ENCODE data around the gene NRTN. TPM values are rescaled to one million over a fixed set of nuclear protein-coding genes. Genes with fewer than 3 reads are reported as not detected.
"Not testable (repeated sequence)": the region's sequence is repeated elsewhere in the genome, so short reads cannot be mapped to it uniquely, and the experiment has no call there.

Gene NRTN
- total RNA-seq, 2 experiments from 2014 or later, result 0.38 to 0.42 TPM

DNA sequence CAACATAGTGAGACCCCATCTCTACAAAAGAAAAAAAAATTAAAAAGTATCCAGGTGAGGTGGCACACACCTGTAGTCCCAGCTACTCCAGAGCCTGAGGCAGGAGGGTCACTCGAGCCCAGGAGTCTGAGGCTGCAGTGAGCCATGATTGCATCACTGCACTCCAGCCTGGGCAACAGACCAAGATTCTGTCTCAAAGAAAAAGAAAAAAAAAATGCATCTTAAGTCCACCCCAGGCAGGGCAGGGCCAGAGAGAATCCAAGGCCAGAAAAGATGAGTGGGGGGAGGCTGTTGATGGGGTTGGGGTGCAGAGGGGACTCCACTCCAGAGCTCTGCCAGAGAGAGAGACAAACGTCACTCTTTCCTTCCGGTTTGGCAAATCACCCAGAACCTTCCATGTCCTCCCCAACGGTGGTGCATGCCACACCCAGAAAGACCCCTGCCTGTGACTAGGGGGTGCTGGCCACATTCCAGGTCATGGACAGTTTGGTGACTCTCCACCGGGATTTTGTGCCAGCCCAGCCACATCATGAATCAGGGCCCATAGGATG is 46.0 kb downstream of the NRTN start:
- Mint-ChIP-seq H3K27me3 (ENCODE audit: low read depth) (no peaks in the 10 kb centered on the region), H3K4me1 (ENCODE audit: low read depth) (no peaks in the 10 kb centered on the region), H3K9me3 (no peaks in the 10 kb centered on the region), H3K27ac (no peak overlapping the region), H3K4me3 (no peak overlapping the region), H3K36me3 (ENCODE audit: low read depth) (no peaks in the 10 kb centered on the region)
- DNase-seq, result no peak
- intact Hi-C loops (cut with micrococcal nuclease), result no loop called here
- CTCF ChIA-PET, result interaction anchor here (0.6 kb wide), 1 partner anchor 478 kb away, joined by 3 read pairs; no protein-coding TSS in a partner anchor

DNA sequence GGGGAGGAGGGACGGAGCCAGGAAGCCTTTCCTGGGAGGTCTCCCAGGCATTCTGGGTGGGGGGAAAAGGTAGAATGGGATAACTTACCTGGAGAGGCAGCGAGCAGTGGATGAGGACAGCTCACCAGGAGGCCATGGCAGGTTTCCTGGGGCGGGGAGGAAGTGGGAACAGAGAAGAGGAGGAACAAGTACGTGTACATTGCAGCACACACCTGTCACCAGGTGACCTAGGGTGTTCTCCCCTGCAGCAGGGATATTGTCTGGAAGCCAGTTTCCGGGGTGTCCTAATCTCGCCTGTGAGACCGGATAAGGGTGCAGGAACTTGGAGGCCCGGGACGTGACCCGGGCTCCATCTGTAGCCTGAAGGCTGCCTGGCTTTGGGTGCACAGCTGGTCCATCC is 46.4 kb downstream of the NRTN start, which contains the start of gene FUT3:
Gene FUT3 (minus strand): TSS at position 148 of the 400 bp plus-strand sequence.
- DNase-seq, result no peak
- Mint-ChIP-seq H3K4me1 (ENCODE audit: low read depth) (no peaks in the 10 kb centered on the region), H3K36me3 (ENCODE audit: low read depth) (no peaks in the 10 kb centered on the region), H3K27me3 (ENCODE audit: low read depth) (no peaks in the 10 kb centered on the region), H3K9me3 (no peaks in the 10 kb centered on the region), H3K4me3 (no peak within 1 kb of the TSS), H3K27ac (no peak within 1 kb of the TSS)
- intact Hi-C loops (cut with micrococcal nuclease), result no loop called here
- CTCF ChIA-PET, result interaction anchor here (0.6 to 0.7 kb wide), 2 partner anchors 8 to 478 kb away, joined by 3 read pairs; no protein-coding TSS in a partner anchor

DNA sequence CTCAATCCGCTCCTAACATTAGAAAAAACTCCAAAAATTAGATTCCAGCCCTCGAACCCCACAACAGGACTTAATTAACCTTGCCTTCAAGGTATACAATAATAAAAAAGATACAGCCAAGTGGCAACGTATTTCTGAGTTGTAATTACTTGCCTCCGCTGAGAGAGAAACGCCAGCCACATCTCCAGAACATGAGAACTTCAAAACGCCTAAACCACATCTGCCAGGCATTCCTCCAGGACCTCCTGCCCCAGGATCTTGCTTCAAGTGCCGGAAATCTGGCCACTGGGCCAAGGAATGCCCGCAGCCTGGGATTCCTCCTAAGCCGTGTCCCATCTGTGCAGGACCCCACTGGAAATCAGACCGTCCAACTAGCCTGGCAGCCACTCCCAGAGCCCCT is 49.3 kb downstream of the NRTN start:
- H3K27ac Mint-ChIP-seq; H3K4me1 Mint-ChIP-seq (ENCODE audit: low read depth); DNase-seq; intact Hi-C loops (cut with micrococcal nuclease); H3K36me3 Mint-ChIP-seq (ENCODE audit: low read depth); H3K9me3 Mint-ChIP-seq; H3K27me3 Mint-ChIP-seq (ENCODE audit: low read depth); H3K4me3 Mint-ChIP-seq: not testable (repeated sequence)
- CTCF ChIA-PET, result interaction anchor here (0.6 kb wide), 1 partner anchor 52 kb away, joined by 3 read pairs; no protein-coding TSS in a partner anchor

GRCh38 chr19:5855151-5855550 is 50.3 kb downstream of the NRTN start:
- H3K27ac Mint-ChIP-seq; H3K27me3 Mint-ChIP-seq (ENCODE audit: low read depth); H3K4me1 Mint-ChIP-seq (ENCODE audit: low read depth); CTCF ChIA-PET; DNase-seq; H3K9me3 Mint-ChIP-seq; H3K4me3 Mint-ChIP-seq; intact Hi-C loops (cut with micrococcal nuclease); H3K36me3 Mint-ChIP-seq (ENCODE audit: low read depth): not testable (repeated sequence)

- no peaks in the 10 kb centered on the region for H3K9me3 Mint-ChIP-seq
- no peak for DNase-seq
- H3K27ac Mint-ChIP-seq, result no peak overlapping the region
- H3K4me3 Mint-ChIP-seq, result no peak overlapping the region
- H3K36me3 Mint-ChIP-seq (ENCODE audit: low read depth), result no peaks in the 10 kb centered on the region
- intact Hi-C loops (cut with micrococcal nuclease), result no loop called here
- H3K4me1 Mint-ChIP-seq (ENCODE audit: low read depth), result no peaks in the 10 kb centered on the region
- CTCF ChIA-PET, result no interaction called here
- no peaks in the 10 kb centered on the region for H3K27me3 Mint-ChIP-seq (ENCODE audit: low read depth)
Measured at GRCh38 chr19:5857203-5858081, 52.6 kb downstream of the NRTN start.

- no peak overlapping the region for H3K27ac Mint-ChIP-seq
- no peak for DNase-seq
- H3K4me3 Mint-ChIP-seq, result no peak overlapping the region
- intact Hi-C loops (cut with micrococcal nuclease), result no loop called here
- no peaks in the 10 kb centered on the region for H3K4me1 Mint-ChIP-seq (ENCODE audit: low read depth)
- no peaks in the 10 kb centered on the region for H3K36me3 Mint-ChIP-seq (ENCODE audit: low read depth)
- H3K27me3 Mint-ChIP-seq (ENCODE audit: low read depth), result no peaks in the 10 kb centered on the region
- H3K9me3 Mint-ChIP-seq, result no peaks in the 10 kb centered on the region
- CTCF ChIA-PET, result interaction anchor here (2.0 kb wide), 1 partner anchor 59 kb away, joined by 6 read pairs; the partner anchor contains the start of gene NRTN
Measured at GRCh38 chr19:5863030-5863665, 58.3 kb downstream of the NRTN start.

DNA sequence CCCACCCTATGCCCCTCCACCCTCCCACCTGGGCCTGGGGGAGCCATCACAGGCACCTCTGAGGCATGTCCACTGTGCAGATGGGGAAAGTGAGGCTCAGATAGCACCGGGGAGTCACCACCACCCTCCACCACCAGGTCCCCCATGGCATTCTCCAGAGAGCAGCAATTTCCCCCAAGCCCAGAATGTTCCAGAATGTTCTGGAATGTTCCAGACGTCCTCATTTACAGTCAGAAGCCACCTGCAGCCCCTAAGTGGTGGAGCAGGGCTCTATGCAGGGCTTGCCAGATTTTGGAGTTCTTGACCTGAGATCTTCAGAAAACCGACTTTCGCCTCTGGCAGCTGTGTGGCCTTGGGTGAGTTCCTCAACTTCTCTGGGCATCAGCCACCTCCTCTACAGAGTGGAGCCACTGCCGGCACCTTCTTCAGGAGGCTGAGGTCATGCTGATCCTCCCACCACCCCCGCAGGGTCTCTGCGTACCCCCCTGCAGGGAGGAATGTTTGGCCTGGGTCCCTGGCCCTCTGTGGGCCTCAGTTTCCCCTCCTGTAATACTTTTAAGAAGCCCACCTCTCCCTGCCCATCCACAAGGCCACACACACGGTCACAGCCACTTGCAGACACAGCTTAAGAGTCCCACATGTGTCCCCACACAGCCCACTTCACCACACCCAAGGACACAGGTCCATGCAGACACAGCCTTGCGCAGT is 59.3 kb downstream of the NRTN start:
- no peak overlapping the region for H3K4me3 Mint-ChIP-seq
- intact Hi-C loops (cut with micrococcal nuclease), result no loop called here
- CTCF ChIA-PET, result interaction anchor here (2.0 kb wide), 1 partner anchor 60 kb away, joined by 6 read pairs; the partner anchor contains the start of gene NRTN
- no peak for DNase-seq
- H3K27me3 Mint-ChIP-seq (ENCODE audit: low read depth), result no peaks in the 10 kb centered on the region
- no peaks in the 10 kb centered on the region for H3K9me3 Mint-ChIP-seq
- no peaks in the 10 kb centered on the region for H3K36me3 Mint-ChIP-seq (ENCODE audit: low read depth)
- no peaks in the 10 kb centered on the region for H3K4me1 Mint-ChIP-seq (ENCODE audit: low read depth)
- H3K27ac Mint-ChIP-seq, result no peak overlapping the region

DNA sequence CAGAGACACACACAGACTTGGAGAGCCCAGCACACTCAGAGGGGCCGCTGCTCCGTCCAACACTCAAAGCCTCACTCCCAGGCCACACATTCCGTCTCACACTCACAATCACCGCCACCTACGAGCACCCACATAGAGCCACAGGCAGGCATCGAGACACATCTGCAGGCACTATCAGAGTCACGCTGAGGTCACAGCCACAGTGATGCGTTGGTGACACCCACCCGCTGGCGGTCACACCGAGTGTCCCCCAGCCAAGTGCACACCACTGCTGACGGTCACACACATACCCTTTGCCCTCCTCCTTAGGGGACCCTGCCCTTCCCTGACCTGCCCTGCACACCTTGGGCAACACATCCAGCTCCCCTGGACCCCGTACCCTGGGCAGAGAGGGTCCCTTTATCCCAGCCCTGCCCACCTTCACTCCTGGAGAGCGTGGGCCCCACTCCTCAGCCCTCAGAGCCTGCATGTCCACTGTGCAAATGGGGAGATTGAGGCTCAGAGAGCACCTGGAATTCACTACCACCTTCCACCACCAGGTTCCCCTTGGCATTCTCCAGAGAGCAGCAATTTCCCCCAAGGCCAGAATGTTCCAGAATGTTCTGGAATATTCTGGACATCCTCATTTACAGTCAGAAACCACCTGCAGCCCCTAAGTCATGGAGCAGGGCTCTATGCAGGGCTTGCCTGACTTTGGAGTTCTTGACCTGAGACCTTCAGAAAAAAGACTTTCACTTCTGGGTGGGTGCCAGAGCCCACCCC is 60.0 kb downstream of the NRTN start:
- Mint-ChIP-seq H3K27me3 (ENCODE audit: low read depth) (no peaks in the 10 kb centered on the region), H3K9me3 (no peaks in the 10 kb centered on the region), H3K36me3 (ENCODE audit: low read depth) (no peaks in the 10 kb centered on the region), H3K27ac (no peak overlapping the region), H3K4me1 (ENCODE audit: low read depth) (no peaks in the 10 kb centered on the region), H3K4me3 (no peak overlapping the region)
- DNase-seq, result no peak
- intact Hi-C loops (cut with micrococcal nuclease), result no loop called here
- CTCF ChIA-PET, result no interaction called here

- H3K4me3 Mint-ChIP-seq, result no peak overlapping the region
- no peak for DNase-seq
- H3K9me3 Mint-ChIP-seq, result no peaks in the 10 kb centered on the region
- no peaks in the 10 kb centered on the region for H3K4me1 Mint-ChIP-seq (ENCODE audit: low read depth)
- CTCF ChIA-PET, result no interaction called here
- no peaks in the 10 kb centered on the region for H3K27me3 Mint-ChIP-seq (ENCODE audit: low read depth)
- intact Hi-C loops (cut with micrococcal nuclease), result no loop called here
- H3K36me3 Mint-ChIP-seq (ENCODE audit: low read depth), result no peaks in the 10 kb centered on the region
- no peak overlapping the region for H3K27ac Mint-ChIP-seq
Measured at GRCh38 chr19:5865772-5866171, 60.9 kb downstream of the NRTN start.

DNA sequence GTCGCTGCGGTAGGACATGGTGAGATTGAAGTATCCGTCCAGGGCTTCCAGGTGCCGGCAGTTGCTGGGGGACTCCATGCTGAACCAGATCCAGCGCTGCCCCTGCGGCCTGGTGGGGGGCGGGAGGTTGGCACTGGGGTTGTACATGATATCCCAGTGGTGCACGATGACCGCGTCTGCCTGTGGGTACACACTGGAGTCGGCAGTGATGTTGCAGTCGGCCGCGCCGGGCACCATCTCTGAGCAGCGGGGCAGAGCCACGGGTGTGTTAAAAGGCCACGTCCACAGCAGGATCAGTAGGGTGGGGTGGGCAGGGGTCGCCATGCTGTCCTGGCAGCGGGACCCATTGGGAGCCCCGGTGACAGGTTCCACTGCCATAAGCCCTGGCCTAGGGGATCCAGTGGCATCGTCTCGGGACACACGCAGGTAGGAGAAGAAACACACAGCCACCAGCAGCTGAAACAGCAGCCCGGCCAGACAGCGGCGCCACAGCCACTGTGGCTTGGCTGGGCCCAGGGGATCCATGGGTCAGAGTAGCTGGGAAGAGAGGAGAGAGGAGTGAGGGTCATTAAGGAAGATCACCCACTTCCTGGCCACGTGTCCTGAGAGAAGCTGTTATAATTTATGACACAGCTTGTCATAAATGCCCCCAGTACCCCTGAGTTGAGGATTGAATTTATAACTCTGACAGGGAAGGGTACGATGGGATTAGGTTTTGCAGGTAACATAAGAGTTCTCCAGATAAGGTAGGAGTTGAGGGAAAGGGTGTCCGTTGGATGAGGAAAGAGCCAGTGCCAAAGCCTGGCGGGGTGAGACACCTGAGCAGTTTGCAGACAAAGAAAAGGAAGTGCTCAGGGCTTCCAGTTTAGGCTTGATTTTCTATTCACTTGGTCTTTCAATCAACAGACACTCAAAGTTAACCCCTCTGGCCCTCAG is 62.6 kb downstream of the NRTN start:
- Mint-ChIP-seq H3K9me3 (no peaks in the 10 kb centered on the region), H3K27ac (no peak overlapping the region), H3K4me3 (no peak overlapping the region), H3K4me1 (ENCODE audit: low read depth) (no peaks in the 10 kb centered on the region), H3K27me3 (ENCODE audit: low read depth) (no peaks in the 10 kb centered on the region), H3K36me3 (ENCODE audit: low read depth) (no peaks in the 10 kb centered on the region)
- CTCF ChIA-PET, result no interaction called here
- intact Hi-C loops (cut with micrococcal nuclease), result no loop called here
- DNase-seq, result no peak

- CTCF ChIA-PET, result no interaction called here
- Mint-ChIP-seq H3K27me3 (ENCODE audit: low read depth) (peaks cover 2% of the 10 kb centered on the region), H3K9me3 (no peaks in the 10 kb centered on the region), H3K27ac (no peak overlapping the region), H3K4me3 (no peak overlapping the region), H3K36me3 (ENCODE audit: low read depth) (no peaks in the 10 kb centered on the region), H3K4me1 (ENCODE audit: low read depth) (no peaks in the 10 kb centered on the region)
- no peak for DNase-seq
- intact Hi-C loops (cut with micrococcal nuclease), result no loop called here
Measured at GRCh38 chr19:5870986-5871394, 66.1 kb downstream of the NRTN start.

Measured in activated naive CD4-positive, alpha-beta T cell treated with anti-CD3 and anti-CD28 coated beads for 36 hours (primary cell).